ENCODE measurements around the gene ARID1B. TPM values are rescaled to one million over a fixed set of nuclear protein-coding genes. Genes with fewer than 3 reads are reported as not detected.

ARID1B gene
- total and polyA plus RNA-seq, 10 of the 15 experiments (the other 5 are each of a cell fraction or from before 2014, with no cell fraction given), result 24.7 to 133 (median 54.6) TPM

DNA sequence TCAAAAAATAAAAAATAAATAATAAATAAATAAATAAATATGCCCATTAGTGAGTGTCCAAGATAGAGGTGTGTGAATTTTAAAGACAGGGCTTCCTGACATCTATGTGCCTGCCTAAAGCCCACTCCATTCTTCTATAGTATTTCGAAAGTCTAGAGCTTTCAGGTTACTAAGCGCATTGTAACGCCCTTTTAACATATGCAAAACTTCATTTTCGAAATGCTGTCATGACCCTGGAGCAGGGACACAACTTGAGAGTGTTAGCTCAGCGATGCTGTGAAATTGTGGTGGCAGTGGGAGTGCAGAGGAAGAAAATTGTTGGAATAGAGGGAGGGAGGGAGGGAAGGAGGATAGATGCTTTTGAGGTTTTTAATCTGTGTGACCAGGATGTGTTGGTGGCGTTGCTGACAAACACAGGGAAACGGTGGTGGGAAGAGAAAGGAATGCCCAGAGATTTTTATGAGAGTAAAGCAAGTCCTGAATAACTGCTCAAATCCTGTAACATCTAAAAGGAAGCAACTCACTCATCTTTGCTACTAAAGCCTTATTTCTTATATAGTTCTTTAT is 169.3 kb downstream of the ARID1B start:
- no peaks in the 10 kb centered on the region for H3K27me3 ChIP-seq (replicated peaks in 1 of 2; ENCODE audit: control insufficient read depth in 2 of 2, insufficient read depth in 2 of 2, low read length in 1 of 2)
- FAIRE-seq (no peak), DNase-seq (ENCODE audit: low read depth, low spot score) (no peak), ATAC-seq (no peak)
- no peak overlapping the region for H3K9ac ChIP-seq (ENCODE audit: control insufficient read depth, insufficient read depth, low read length)
- CTCF ChIA-PET, result interaction anchor here (0.6 kb wide), 1 partner anchor 646 kb away, joined by 3 read pairs; no protein-coding TSS in a partner anchor
- SMC1A ChIA-PET (ENCODE audit: uncharacterized antibody, unreplicated experiment), result interaction anchor here (1.1 kb wide), 1 partner anchor 21 kb away, joined by 6 read pairs; no protein-coding TSS in a partner anchor
- 77% methylated on average over 7 of the region's 7 CpGs for WGBS (ENCODE audit: insufficient coverage, insufficient replicate concordance, low lambda C conversion rate, missing lambda C conversion rate)
- peaks cover 8% of the 10 kb centered on the region; the same call in 1 of the 2 replicates for H4K20me1 ChIP-seq (ENCODE audit: control insufficient read depth, insufficient read depth)
- H3K79me2 ChIP-seq (ENCODE audit: control insufficient read depth, insufficient read depth, low read length), result peaks cover 70% of the 10 kb centered on the region
- H3K36me3 ChIP-seq (ENCODE audit: control insufficient read depth in 2 of 2, insufficient read depth in 2 of 2, low read length in 1 of 2), result peaks cover 0 to 3% of the 10 kb centered on the region in 2 experiments; a peak in 2 of 4 replicates
- no peaks in the 10 kb centered on the region for H3K4me1 ChIP-seq (ENCODE audit: control insufficient read depth, insufficient read depth, low read length)
- TF ChIP-seq GABPA (IDR thresholded peaks at IDR 0.05; ENCODE audit: low read depth) (no peak), CBFB (IDR thresholded peaks at IDR 0.05; ENCODE audit: low read depth) (no peak)
- intact Hi-C loops (cut with micrococcal nuclease; ENCODE audit: unreplicated experiment), result no loop called here
- no peak overlapping the region for H2AFZ ChIP-seq (ENCODE audit: control insufficient read depth, low read depth, low read length)
- no peak overlapping the region for H3K27ac ChIP-seq (ENCODE audit: control insufficient read depth, insufficient read depth)
- in situ Hi-C loops (cut with MboI), result no loop called here
- no peak overlapping the region for H3K4me3 ChIP-seq
- RAD21 ChIA-PET (ENCODE audit: unreplicated experiment), result no interaction called here
- no TSS peak for BruUV-seq (replicated peaks)
- no peaks in the 10 kb centered on the region; the same call in 2 of the 3 replicates for H3K9me3 ChIP-seq (replicated peaks; ENCODE audit: control insufficient read depth, insufficient read depth, low read length)
- POLR2A ChIA-PET, result no interaction called here
- no peak overlapping the region for H3K4me2 ChIP-seq (ENCODE audit: control insufficient read depth, insufficient read depth)

DNA sequence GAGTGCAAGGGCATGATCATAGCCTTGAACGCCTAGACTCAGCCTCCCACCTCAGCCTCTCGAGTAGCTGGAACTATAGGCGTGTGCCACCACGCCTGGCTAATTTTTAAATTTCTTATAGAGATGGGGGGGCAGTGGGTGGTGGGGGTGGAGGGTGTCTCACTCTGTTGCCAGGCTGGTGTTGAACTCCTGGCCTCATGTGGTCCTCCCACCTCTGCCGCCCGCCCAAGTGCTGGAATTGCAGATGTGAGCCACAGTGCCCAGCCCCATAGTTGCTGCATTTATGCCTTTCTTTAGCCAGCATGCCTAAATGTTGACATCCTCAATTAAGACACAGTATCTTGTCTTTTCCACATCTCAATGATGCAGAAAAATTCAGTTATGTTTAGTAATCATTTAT is 171.1 kb downstream of the ARID1B start:
- ChIA-PET CTCF (interaction anchor here (0.6 to 1.1 kb wide), 2 partner anchors 15 to 48 kb away, joined by 3 read pairs; no protein-coding TSS in a partner anchor), POLR2A (no interaction called here), RAD21 (ENCODE audit: unreplicated experiment) (interaction anchor here (0.8 to 1.1 kb wide), 3 partner anchors 9 to 13 kb away, joined by 3 read pairs; no protein-coding TSS in a partner anchor), SMC1A (ENCODE audit: uncharacterized antibody, unreplicated experiment) (interaction anchor here (0.9 to 1.3 kb wide), 4 partner anchors 9 to 250 kb away, joined by 3 to 5 read pairs (median 3); no protein-coding TSS in a partner anchor)
- in situ Hi-C loops (cut with MboI), result no loop called here
- 88% methylated on average over 6 of the region's 6 CpGs for WGBS (ENCODE audit: insufficient coverage, insufficient replicate concordance, low lambda C conversion rate, missing lambda C conversion rate)
- intact Hi-C loops (cut with micrococcal nuclease; ENCODE audit: unreplicated experiment), result no loop called here
- ATAC-seq, result no peak
- H3K9ac ChIP-seq (ENCODE audit: control insufficient read depth, insufficient read depth, low read length), result no peak overlapping the region
- H2AFZ ChIP-seq (ENCODE audit: control insufficient read depth, low read depth, low read length), result no peak overlapping the region
- TF ChIP-seq CBX3 (IDR thresholded peaks at IDR 0.05; ENCODE audit: borderline replicate concordance, low read depth) (no peak), MYC (IDR thresholded peaks at IDR 0.05; ENCODE audit: insufficient read depth, insufficient read length, insufficient replicate concordance, low read length, severe bottlenecking) (no peak), CTCF (IDR thresholded peaks at IDR 0.05 in 2 of 3, conservative IDR thresholded peaks at IDR 0.05 in 1 of 3; ENCODE audit: control insufficient read depth in 2 of 3, extremely low read depth in 1 of 3, insufficient read depth in 1 of 3, low read depth in 3 of 3, low read length in 3 of 3) (no peak)
- peaks cover 0 to 3% of the 10 kb centered on the region in 2 experiments; a peak in 2 of 4 replicates for H3K36me3 ChIP-seq (ENCODE audit: control insufficient read depth in 2 of 2, insufficient read depth in 2 of 2, low read length in 1 of 2)
- DNase-seq (ENCODE audit: low read depth, low spot score), result no peak
- no peaks in the 10 kb centered on the region for H3K27me3 ChIP-seq (replicated peaks in 1 of 2; ENCODE audit: control insufficient read depth in 2 of 2, insufficient read depth in 2 of 2, low read length in 1 of 2)
- no peaks in the 10 kb centered on the region; the same call in 2 of the 3 replicates for H3K9me3 ChIP-seq (replicated peaks; ENCODE audit: control insufficient read depth, insufficient read depth, low read length)
- peaks cover 72% of the 10 kb centered on the region for H3K79me2 ChIP-seq (ENCODE audit: control insufficient read depth, insufficient read depth, low read length)
- H3K4me2 ChIP-seq (ENCODE audit: control insufficient read depth, insufficient read depth), result no peak overlapping the region
- no TSS peak for BruUV-seq (replicated peaks)
- H3K4me1 ChIP-seq (ENCODE audit: control insufficient read depth, insufficient read depth, low read length), result peaks cover 4% of the 10 kb centered on the region; the same call in 1 of the 2 replicates
- peaks cover 8% of the 10 kb centered on the region; the same call in 1 of the 2 replicates for H4K20me1 ChIP-seq (ENCODE audit: control insufficient read depth, insufficient read depth)
- no peak overlapping the region for H3K4me3 ChIP-seq
- H3K27ac ChIP-seq (ENCODE audit: control insufficient read depth, insufficient read depth), result no peak overlapping the region
- FAIRE-seq, result no peak

Measured in GM12878 (cell line).